CD4-positive, alpha-beta T cell treated with Interleukin-2 at 100 ng/mL for 4 hours (primary cell): ENCODE results near the gene PLPP2.

ENCODE experiments used
- DNase-seq: peaks from one replicate; pipeline ENCODE4 v3.0.0-alpha.2; 2020; ENCODE audit warnings: low spot score

The PLPP2 gene

DNA sequence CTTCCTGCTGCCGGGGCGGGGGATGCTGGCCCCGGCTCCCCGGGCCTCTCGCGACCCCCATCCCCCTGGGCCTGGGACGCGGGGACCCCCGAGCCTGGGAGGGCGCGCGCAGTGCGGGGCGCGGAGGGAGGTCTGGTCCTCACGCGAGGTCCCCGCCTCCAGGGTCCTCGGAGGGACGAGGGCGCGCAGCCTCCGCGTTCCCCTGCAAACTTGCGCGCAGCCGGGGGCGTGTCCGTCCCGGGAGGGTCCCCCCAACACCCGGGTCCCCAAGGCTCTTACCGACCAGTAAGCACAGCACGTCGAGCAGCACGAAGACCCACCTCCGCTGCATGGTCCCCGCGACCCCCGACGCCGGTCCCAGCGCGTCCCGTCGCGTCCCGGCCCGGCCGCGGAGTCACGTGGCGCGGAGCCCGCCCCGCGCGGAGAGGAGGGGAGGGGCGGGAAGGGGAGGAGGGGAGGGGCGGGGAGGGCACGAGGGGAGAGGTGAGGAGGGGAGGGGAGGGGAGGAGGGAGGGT is at the start of gene PLPP2:
PLPP2 (minus strand) TSS at position 398 of the 516 bp plus-strand sequence; CDS start at position 331, 67 bp downstream.
- no peak for DNase-seq

- no peak for DNase-seq
Measured at GRCh38 chr19:340620-341385, 49.6 kb upstream of the PLPP2 start.

DNA sequence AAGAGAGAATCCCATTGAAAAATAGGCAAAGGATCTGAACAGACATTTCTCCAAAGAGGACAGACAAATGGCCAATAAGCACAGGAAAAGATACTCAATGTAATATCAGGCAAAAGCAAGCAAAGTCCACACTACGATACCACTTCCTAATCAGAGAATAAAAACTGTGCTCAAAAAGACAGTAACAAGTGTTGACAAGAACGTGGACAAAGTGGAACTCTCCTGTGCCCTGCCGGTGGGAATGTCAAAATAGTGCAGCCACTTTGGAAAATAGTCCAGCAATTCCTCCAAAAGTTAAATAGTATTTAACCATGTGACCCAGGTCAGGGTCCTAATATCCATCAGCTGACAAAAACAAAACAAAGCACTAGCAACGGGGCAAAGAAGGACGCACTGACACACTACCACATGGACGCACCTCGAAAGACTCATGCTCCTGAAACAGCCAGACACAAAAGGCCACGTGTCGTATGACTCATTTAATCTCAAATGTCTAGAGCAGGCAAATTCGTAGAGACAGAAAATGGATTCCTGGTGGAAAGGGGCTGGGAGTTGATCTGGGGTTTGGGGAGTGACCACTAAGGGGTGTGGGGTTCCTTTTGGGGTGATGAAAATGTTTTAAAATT is 48.2 kb upstream of the PLPP2 start:
- no peak for DNase-seq

GRCh38 chr19:338421-338820 is 47.2 kb upstream of the PLPP2 start:
- no peak for DNase-seq

DNA sequence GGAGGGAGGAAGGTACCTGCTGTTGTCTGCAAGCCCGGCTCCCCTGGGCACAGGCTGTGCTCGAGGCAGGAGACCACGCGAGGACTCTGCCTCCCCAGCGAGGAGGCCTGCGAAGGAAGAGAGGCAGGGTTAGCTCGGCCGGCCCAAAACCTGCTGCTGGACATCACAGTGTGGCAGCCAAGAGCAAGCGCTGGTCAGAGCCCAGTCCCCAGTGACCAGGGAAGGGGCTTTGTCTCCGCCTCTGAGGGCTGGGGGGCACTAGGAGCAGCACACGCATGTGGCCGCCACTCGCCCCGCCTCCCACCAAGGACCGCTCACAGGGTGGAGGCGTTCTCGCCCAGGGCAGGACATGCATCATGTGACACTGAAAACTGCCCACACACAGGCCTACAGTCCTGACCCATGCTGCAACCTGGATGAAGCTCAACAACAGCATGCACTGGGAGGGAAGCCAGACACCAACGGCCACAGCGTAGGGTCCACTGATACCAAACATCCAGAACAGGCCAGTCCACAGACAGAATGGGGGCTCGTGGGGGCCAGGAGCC is 44.9 kb upstream of the PLPP2 start:
- DNase-seq = no peak

- DNase-seq = no peak
Measured at GRCh38 chr19:335486-336066, 44.4 kb upstream of the PLPP2 start.

- DNase-seq = no peak
Measured at GRCh38 chr19:335072-335471, 43.9 kb upstream of the PLPP2 start.

GRCh38 chr19:334296-335071 is 43.3 kb upstream of the PLPP2 start:
- DNase-seq = no peak

GRCh38 chr19:330503-330902 is 39.3 kb upstream of the PLPP2 start:
- no peak for DNase-seq

GRCh38 chr19:329876-330275 is 38.7 kb upstream of the PLPP2 start:
- DNase-seq = no peak

- DNase-seq = no peak
Measured at GRCh38 chr19:328025-328505, 36.9 kb upstream of the PLPP2 start.

GRCh38 chr19:327291-328024 is 36.3 kb upstream of the PLPP2 start:
- DNase-seq = no peak

- DNase-seq = no peak
Measured at GRCh38 chr19:326871-327270, 35.7 kb upstream of the PLPP2 start.

GRCh38 chr19:325937-326565 is 34.8 kb upstream of the PLPP2 start:
- DNase-seq = no peak

GRCh38 chr19:325173-325936 is 34.2 kb upstream of the PLPP2 start:
- no peak for DNase-seq

- no peak for DNase-seq
Measured at GRCh38 chr19:324716-325115, 33.5 kb upstream of the PLPP2 start.

DNA sequence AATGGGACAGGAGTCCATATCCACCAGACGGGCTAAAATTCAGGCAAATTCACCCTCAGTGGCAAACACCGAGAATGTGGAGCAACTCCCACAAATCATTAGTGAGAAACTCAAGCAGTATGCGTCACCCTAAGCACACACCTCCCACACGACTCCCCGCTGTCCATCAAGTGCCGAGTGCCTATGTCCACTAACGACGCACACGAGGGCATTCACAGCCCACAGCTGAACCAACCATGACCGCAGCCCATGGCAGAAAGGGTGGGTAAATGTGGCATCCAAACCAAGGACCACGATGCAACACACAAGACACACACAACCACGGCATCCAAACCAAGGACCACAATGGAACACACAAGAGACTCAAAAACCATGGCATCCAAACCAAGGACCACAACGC is 31.4 kb upstream of the PLPP2 start:
- no peak for DNase-seq

GRCh38 chr19:318509-318774 is 27.2 kb upstream of the PLPP2 start:
- DNase-seq = no peak

DNA sequence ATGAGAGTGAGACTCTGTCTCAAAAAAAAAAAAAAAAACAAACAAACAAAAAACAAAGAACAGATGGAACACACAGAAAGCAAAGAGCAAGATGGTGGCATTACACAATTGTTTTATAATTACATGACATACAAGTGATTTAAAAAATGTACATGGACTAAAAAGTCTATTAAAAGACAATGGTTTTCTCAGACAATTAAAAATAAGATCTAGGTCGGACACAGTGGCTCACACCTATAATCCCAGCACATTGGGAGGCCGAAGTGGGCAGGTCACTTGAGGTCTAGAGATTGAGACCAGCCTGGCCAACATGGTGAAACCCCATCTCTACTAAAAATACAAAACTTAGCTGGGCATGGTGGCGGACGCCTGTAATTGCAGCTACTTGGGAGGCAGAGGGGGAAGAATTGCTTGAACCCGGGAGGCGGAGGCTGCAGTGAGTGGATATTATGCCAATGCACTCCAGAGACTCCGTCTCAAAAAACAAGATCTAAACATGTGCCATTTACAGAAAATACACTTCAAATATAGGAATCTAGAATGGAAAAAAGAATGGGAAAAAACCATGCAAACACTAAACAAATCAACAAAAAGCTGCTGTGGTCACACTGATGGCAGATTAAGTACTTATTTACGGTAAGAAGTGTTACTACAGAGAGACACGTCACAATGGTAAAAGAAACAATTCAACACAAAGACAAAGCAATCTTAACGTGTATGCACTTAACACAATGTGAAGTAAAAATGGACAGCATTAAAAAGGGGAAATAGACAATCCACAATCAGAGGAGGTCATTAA is 26.7 kb upstream of the PLPP2 start:
- no peak for DNase-seq
